ENCODE data around the gene FBP1.

FBP1 gene

DNA sequence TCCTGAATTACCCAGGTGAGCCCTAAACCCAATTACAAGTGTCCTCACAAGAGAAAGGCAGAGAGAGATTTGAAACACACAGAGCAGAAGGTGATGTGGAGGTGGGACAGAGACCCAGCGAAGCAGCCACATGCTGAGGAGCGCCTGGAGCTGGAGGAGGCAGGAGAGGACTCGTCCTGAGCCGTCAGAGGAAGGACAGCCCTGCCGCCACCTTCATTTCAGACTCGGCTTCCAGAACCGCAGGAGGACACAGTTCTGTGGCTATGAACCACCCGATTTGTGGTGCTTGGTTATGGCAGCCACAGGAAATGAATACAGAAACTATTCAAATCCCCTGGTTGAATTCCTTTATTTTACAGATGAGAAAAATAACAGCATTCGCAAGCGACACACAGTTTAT lies 16.4 kb upstream of the FBP1 start:
- FAIRE-seq = no peak

DNA sequence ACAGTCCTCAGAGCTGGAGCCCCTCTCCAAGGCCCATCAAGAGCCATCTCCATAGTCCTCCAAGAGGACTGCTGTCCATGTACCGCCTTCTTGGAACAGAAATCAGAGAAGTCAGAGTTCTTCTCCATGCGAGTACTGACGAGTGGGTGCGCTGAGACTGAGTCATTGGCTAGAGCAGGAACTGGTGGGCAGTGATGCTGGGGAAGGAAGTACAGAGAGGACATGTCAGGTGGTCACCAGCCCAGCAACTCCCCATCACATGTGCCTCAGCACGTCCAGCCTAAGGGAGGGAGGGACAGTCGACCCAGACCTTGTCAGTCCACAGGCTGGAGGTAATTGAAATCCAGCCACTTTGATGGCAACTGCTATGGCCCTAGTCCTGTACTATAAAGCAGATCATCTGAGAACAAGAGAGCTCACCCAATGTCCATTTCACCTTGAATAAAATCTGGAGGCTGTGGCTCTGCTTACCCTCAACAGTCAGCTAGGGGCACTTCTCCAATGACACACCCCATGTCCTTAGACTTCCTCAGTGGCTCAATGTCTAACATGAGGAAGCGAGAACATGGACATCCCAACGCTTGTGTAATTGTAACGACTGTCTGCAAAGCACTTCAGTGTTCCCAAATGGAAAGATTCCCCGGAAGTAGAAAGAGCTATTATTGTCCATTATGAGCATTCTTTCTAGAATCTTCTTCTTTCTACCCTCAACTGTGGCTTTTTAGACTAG lies 15.0 kb upstream of the FBP1 start:
- FAIRE-seq = no peak

- FAIRE-seq = no peak
Observed at GRCh38 chr9:94650949-94651348, 11.6 kb upstream of the FBP1 start.

DNA sequence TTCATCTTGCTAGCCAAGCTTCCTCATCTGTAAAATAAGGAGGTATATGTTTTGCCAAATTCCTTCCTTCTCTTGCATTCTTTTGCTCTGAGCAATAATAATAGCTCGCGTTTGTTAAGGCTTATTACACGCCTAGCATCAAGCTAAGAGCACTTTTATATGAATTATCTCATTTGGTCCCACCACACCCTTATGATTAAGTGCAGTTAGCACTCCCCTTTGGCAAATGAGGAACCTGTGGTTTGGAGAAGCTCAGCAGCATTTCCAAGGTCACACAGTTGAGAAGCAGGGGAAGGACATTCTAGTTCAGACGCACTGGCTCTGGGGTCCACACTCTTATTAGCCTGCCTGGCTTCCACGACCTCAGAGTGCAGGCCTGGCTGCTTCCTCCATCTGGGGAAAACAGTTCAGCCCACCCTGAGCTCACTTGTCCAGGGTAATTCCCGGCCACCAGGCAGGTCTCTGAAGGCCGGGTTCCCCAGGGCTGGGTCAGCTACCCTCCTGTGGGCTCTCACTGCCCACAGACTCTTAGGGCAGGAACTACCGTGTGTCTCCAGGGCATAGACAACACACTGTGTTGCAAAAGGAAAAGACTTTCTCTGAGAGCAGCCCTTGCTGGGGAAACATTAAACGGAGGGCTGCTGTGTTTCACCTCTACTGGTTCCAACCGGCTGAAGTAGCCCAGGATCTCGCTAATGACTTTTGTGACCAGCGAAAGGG lies 9.9 kb upstream of the FBP1 start:
- no peak for FAIRE-seq

GRCh38 chr9:94648185-94648584 lies 8.9 kb upstream of the FBP1 start:
- no peak for FAIRE-seq

GRCh38 chr9:94645901-94646300 lies 6.6 kb upstream of the FBP1 start:
- no peak for FAIRE-seq

DNA sequence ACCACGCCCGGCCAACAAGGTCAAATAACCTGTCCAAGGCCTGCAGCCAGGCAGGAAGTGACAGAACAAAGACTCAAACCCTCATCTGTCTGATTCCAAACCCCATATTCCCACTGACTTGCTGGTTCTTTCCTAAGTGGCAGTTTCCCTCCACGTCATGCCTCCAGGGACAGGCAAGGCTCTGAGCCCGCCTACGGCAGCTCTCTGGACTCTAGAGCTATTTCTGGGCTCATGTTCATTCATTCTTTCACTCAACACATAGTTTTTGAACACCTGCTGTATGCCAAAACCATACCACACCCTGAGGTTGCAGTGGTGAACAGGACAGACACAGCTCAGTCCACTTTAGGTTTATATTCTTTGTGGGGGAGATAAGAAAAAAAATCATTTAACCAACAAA lies 5.2 kb upstream of the FBP1 start:
- no peak for FAIRE-seq

GRCh38 chr9:94643741-94644140 lies 4.4 kb upstream of the FBP1 start:
- no peak for FAIRE-seq

- no peak for FAIRE-seq
Observed at GRCh38 chr9:94643176-94643575, 3.9 kb upstream of the FBP1 start.

DNA sequence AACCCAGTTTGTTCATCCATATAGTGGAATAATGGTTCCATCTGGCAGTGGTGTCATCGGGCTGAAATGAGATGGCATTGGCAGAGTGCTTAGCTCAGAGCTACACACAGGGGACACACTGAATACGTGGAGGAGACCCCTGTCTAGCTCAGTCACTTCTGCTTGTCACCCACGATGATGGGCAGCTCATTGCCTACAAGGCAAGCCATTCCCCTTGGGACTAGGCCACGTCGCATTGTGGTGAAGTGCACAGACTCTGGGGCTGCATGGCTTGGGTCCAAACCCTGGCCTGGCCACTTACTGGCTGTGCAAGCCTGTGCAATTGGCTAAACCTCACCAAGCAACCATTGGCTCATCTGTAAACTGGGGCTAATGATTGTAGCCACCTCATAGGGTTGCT lies 3.2 kb upstream of the FBP1 start:
- no peak for FAIRE-seq

GRCh38 chr9:94639999-94640376 lies 670 bp upstream of the FBP1 start:
- FAIRE-seq = no peak

- FAIRE-seq = no peak
Observed at GRCh38 chr9:94638335-94639060, 820 bp downstream of the FBP1 start.

DNA sequence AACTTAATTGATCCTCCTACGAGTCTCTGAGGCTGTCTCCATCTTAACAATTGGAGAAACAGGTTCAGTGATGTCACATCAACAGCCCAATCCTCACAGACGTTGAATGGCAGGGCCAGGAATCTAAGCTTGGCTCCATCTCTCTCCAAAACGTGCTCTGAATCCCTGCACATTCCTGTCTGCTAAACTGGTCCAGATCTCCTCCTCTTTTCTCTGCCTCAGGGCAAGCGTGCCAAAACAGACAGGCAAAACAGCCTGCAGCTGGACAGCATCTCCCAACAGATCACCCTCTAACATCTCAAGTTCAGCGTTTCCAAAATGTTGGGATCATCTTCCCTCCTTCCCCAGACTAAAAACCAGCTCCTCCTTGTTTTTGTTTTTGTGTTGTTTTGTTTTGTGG lies 6.6 kb downstream of the FBP1 start:
- no peak for FAIRE-seq

DNA sequence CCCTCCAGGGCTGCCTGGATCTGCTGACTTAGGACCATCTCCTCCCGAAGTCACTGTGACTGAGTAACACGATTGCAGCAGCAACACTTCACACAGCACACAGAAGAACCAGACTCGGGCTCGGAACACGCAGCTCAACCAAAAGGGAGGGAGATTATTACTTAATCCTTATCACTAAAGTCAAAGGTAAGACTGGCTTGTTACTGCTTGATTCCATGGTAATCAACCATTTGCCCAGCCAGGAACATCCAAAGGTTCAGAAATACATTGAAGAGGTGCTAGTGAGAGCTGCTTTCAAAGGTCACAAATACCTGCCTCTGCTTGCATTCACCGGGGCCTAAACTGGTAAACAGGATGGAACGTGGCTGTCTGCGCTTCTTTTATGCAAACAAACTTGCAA lies 7.7 kb downstream of the FBP1 start:
- no peak for FAIRE-seq

- FAIRE-seq = no peak
Observed at GRCh38 chr9:94630833-94631232, 8.5 kb downstream of the FBP1 start.

GRCh38 chr9:94630281-94630680 lies 9.0 kb downstream of the FBP1 start:
- FAIRE-seq = no peak

DNA sequence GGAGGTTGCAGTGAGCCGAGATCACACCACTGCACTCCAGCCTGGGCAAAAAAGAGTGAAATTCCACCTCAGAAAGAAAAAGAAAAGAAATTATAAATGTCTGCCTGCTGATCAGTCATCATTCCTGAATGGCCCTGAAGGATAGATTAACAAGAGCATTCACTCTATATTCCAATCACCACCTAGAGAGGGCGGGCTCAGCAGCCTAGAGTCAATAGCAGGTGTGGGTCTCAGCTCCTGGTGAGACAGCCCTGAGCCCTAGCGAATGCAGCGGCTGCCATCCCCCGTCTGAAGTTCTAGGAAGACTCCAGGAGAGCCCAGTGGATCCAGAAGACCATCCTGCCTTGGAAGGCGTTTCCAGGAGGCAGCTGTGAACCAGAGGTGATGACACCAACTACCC lies 12.0 kb downstream of the FBP1 start:
- FAIRE-seq = no peak

- FAIRE-seq = no peak
Observed at GRCh38 chr9:94625835-94626234, 13.5 kb downstream of the FBP1 start.

DNA sequence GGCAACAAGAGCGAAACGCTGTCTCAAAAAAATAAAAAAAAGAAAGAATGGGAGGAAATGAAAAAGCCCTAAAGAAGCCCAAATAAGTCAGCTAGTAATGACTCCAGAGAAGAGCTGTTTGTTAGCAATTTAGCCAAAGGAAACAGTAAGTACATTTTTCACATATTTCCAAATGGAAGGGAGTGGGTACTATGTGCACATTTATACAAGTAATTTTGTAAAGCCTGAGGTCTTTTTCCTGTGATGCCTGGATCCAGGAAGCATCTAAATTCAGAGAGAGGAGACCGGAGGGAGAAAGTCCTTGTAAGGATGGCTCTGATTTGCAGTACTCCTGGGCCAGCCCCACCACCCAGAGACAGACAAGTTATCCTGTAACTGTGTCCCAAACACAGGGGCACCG lies 14.7 kb downstream of the FBP1 start:
- FAIRE-seq = no peak

DNA sequence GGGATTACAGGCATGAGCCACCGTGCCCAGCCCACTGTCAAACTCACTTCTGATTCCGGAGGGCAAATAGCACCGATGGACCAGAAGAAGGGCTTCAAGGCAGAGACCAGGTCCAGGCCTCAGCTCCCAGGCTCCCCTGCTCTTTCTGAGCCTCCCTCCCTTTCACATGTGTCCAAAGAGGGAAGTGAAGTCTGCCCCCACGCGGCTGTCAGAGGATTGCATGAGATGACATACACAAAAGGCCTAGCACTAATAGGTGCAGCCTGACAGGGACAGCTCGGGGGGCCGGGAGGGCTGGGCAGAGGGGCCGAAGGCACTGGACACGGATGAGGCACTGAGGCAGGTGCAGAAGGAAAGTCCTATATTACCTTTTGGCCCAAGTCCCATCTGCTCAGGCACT lies 16.1 kb downstream of the FBP1 start:
- FAIRE-seq = no peak

DNA sequence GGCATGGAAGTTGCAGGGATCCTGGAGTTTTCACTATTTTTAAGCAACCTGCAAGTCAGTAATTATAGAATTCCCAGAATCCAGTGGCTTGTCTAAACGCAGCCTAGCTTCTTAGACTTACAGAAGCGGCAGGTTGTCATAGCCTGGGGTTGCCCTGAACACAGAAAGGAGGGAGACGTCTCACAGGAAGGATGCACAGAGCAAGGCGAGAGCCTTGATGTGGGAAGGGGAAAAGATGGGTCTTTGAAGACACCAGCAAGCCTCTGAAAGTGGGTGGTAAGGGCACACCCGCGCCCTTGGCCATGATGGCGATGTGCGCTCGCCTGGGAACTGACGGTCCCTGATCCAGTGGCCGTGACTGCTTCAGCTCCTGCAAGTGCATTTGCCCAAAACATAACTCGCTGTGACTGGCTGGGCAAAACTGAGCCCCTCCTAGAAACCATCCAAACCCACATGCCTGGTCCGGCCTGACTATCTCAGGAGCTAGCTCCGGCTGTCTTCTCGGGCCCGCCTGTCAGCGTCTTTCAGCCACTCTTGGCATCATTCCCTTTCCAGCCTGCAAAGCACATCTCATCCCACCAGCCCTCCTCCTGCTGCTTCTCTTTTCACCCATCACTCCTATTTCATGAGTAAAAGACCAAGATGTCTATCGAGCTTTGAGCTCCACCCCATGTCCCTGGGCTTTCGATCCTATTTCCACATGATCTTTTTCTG lies 17.1 kb downstream of the FBP1 start:
- no peak for FAIRE-seq

GRCh38 chr9:94619026-94619425 lies 20.3 kb downstream of the FBP1 start:
- FAIRE-seq = no peak

DNA sequence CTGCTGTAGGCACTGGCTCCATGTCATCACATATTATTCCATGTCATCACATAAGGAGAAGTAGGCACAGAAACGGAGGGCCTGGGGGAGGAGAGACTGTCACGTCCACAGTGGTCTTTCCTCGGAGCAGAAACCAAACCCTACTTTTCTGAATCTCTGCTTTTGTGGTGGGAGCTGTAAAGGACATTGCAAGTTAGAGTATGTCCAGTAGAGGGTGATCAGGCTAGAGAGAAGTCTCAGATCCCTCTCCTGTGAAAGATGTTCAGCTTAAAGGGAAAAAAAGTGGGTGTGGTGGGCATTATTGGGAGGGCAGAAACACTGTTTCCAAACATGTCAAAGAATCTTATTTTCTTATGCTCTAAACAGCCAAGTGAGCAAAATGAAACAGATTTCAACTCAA lies 26.3 kb downstream of the FBP1 start:
- no peak for FAIRE-seq

- no peak for FAIRE-seq
Observed at GRCh38 chr9:94612071-94612470, 27.2 kb downstream of the FBP1 start.

All from A204.1 (cell line).